NCI-H2171 (cell line): ENCODE data around the gene ZP4.
"Not testable (repeated sequence)": the region's sequence is repeated elsewhere in the genome, so short reads cannot be mapped to it uniquely, and the experiment has no call there.

ENCODE experiments used
- DNase-seq: peaks from one replicate; lab custom pipeline; 2025; lab: John Stamatoyannopoulos, UW

The ZP4 gene

GRCh38 chr1:237875291-237875690 is 15.4 kb downstream of the ZP4 start:
- DNase-seq: no peak

- DNase-seq: no peak
These were observed 17.1 kb downstream of the ZP4 start for GRCh38 chr1:237873487-237874211.

GRCh38 chr1:237868817-237869600 is 21.7 kb downstream of the ZP4 start:
- no peak for DNase-seq

- DNase-seq: no peak
These were observed 23.3 kb downstream of the ZP4 start for GRCh38 chr1:237867380-237867888.

GRCh38 chr1:237864338-237865244 is 26.1 kb downstream of the ZP4 start:
- DNase-seq: no peak

GRCh38 chr1:237863234-237863633 is 27.5 kb downstream of the ZP4 start:
- DNase-seq: no peak

GRCh38 chr1:237861944-237862343 is 28.8 kb downstream of the ZP4 start:
- DNase-seq: no peak

GRCh38 chr1:237858992-237859391 is 31.7 kb downstream of the ZP4 start:
- no peak for DNase-seq

GRCh38 chr1:237857455-237857854 is 33.3 kb downstream of the ZP4 start:
- no peak for DNase-seq

- DNase-seq: no peak
These were observed 38.4 kb downstream of the ZP4 start for GRCh38 chr1:237852342-237852741.

- peak; percentile 14 for DNase-seq
These were observed 39.4 kb downstream of the ZP4 start for GRCh38 chr1:237851210-237851845.

GRCh38 chr1:237843516-237843915 is 47.2 kb downstream of the ZP4 start:
- DNase-seq: not testable (repeated sequence)

GRCh38 chr1:237841485-237841884 is 49.2 kb downstream of the ZP4 start:
- no peak for DNase-seq

- DNase-seq: no peak
These were observed 51.7 kb downstream of the ZP4 start for GRCh38 chr1:237838904-237839534.

GRCh38 chr1:237838320-237838719 is 52.4 kb downstream of the ZP4 start:
- no peak for DNase-seq

- no peak for DNase-seq
These were observed 56.3 kb downstream of the ZP4 start for GRCh38 chr1:237834461-237834860.

- no peak for DNase-seq
These were observed 56.7 kb downstream of the ZP4 start for GRCh38 chr1:237834048-237834447.

- DNase-seq: no peak
These were observed 57.9 kb downstream of the ZP4 start for GRCh38 chr1:237832858-237833257.
